Mesenteric fat pad (tissue), 1 donor: Measurements from ENCODE around the gene KRTAP16-1. TPM values are rescaled to one million over a fixed set of nuclear protein-coding genes. Genes with fewer than 3 reads are reported as not detected.
"Not testable (repeated sequence)": the region's sequence is repeated elsewhere in the genome, so short reads cannot be mapped to it uniquely, and the experiment has no call there.

Source experiments
- DNase-seq: peaks from one replicate; pipeline ENCODE4 v3.0.0-alpha.2; 2020; ENCODE audit warnings: low spot score
- total RNA-seq: library from RNA; stranded (reverse); fragmentation: NEBNext Ultra II Directional; extraction: Animal tissue kit (Norgen Biotek cat#: 25700); gene quantifications from one replicate; pipeline ENCODE4 v1.2.1, GENCODE V29; 2021
- donor health status: DM: yes; HTN: yes; CAD: no.

The KRTAP16-1 gene
- total RNA-seq, 1 donor from 2014 or later: not detected

- DNase-seq: no peak
Observed at GRCh38 chr17:41301916-41302901, 6.9 kb downstream of the KRTAP16-1 start, which contains the start of gene KRTAP29-1. Gene KRTAP29-1, minus strand, starts transcription at chr17:41302851. Its CDS starts 0 bp downstream, at chr17:41302851.

- no peak for DNase-seq
Observed at GRCh38 chr17:41301204-41301790, 7.8 kb downstream of the KRTAP16-1 start.

- no peak for DNase-seq
Observed at GRCh38 chr17:41298458-41299135, 10.5 kb downstream of the KRTAP16-1 start.

- DNase-seq: no peak
Observed at GRCh38 chr17:41296846-41297245, 12.3 kb downstream of the KRTAP16-1 start.

- DNase-seq: no peak
Observed at GRCh38 chr17:41294016-41294415, 15.1 kb downstream of the KRTAP16-1 start.

GRCh38 chr17:41287050-41287449, 22.1 kb downstream of the KRTAP16-1 start:
- DNase-seq: no peak

- DNase-seq: no peak
Observed at GRCh38 chr17:41284546-41284945, 24.6 kb downstream of the KRTAP16-1 start.

- no peak for DNase-seq
Observed at GRCh38 chr17:41284043-41284442, 25.1 kb downstream of the KRTAP16-1 start.

GRCh38 chr17:41278176-41278955, 30.7 kb downstream of the KRTAP16-1 start:
- DNase-seq: no peak

- not testable (repeated sequence) for DNase-seq
Observed at GRCh38 chr17:41275648-41276190, 33.4 kb downstream of the KRTAP16-1 start, which contains the start of gene KRTAP9-7. Gene KRTAP9-7, plus strand, starts transcription at chr17:41275698. Its CDS starts 0 bp downstream, at chr17:41275698.

- no peak for DNase-seq
Observed at GRCh38 chr17:41271858-41272257, 37.3 kb downstream of the KRTAP16-1 start.

- not testable (repeated sequence) for DNase-seq
Observed at GRCh38 chr17:41271323-41271722, 37.8 kb downstream of the KRTAP16-1 start.

GRCh38 chr17:41267711-41268110, 41.4 kb downstream of the KRTAP16-1 start:
- DNase-seq: no peak

GRCh38 chr17:41265078-41265477, 44.0 kb downstream of the KRTAP16-1 start, which contains the start of gene KRTAP9-6:
Gene KRTAP9-6, plus strand, starts transcription at chr17:41265378. Its CDS starts 0 bp downstream, at chr17:41265378.
- no peak for DNase-seq

- no peak for DNase-seq
Observed at GRCh38 chr17:41264599-41264998, 44.5 kb downstream of the KRTAP16-1 start.

GRCh38 chr17:41263212-41263611, 45.9 kb downstream of the KRTAP16-1 start:
- DNase-seq: no peak

- no peak for DNase-seq
Observed at GRCh38 chr17:41258406-41258805, 50.7 kb downstream of the KRTAP16-1 start.
